ENCODE results near the gene ADAMTS18. TPM values are rescaled to one million over a fixed set of nuclear protein-coding genes. Genes with fewer than 3 reads are reported as not detected.

ADAMTS18 gene
- total and polyA plus RNA-seq, 9 of the 15 experiments (the other 6 are each of a cell fraction or from before 2014, with no cell fraction given): not detected

DNA sequence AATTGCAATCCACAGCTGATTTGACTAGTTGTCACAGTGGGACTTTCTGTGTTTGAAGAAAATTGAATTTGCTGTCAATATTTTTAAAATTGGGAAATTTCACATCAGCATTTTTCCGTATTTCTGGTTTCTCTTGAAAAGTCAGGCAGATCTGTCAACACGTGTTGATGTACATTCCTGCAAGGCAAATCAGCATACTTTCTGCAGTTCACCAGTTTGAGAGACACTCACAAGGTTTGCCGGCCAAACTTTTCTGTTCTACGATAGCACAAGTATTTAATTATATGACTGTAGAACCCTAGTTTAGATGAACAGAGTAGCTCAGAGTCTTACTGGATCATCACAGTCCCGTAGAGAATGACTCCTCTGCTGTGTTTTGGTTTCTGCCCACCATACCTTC is 102.0 kb downstream of the ADAMTS18 start:
- ChIA-PET CTCF (ENCODE audit: low intra/inter-chr PET ratio) (no interaction called here), POLR2A (no interaction called here)
- Histone ChIP-seq H3K4me2 (ENCODE audit: insufficient read depth, low read length) (no peak overlapping the region), H3K9me1 (ENCODE audit: control insufficient read depth, insufficient read depth, low read length) (no peaks in the 10 kb centered on the region), H3K9me3 (replicated peaks; ENCODE audit: control insufficient read depth, insufficient read depth, low read depth, low read length) (no peaks in the 10 kb centered on the region), H3K27ac (ENCODE audit: extremely low read depth, low read depth, low read length) (no peak overlapping the region), H3K9ac (ENCODE audit: insufficient read depth in 1 of 2, low read depth in 2 of 2, low read length in 2 of 2) (no peak overlapping the region), H3K36me3 (ENCODE audit: control insufficient read depth, insufficient read depth, low read length) (no peaks in the 10 kb centered on the region), H4K20me1 (replicated peaks; ENCODE audit: control insufficient read depth, insufficient read depth, low read length) (no peaks in the 10 kb centered on the region), H3K4me3 (no peak overlapping the region), H3K27me3 (ENCODE audit: control insufficient read depth in 2 of 2, insufficient read depth in 2 of 2, low read length in 2 of 2) (no peaks in the 10 kb centered on the region), H3K79me2 (ENCODE audit: control insufficient read depth, insufficient read depth, low read length) (no peaks in the 10 kb centered on the region), H3K4me1 (replicated peaks in 1 of 2; ENCODE audit: control insufficient read depth in 2 of 2, insufficient read depth in 2 of 2, low read length in 2 of 2) (no peaks in the 10 kb centered on the region), H2AFZ (ENCODE audit: low read depth, low read length) (no peak overlapping the region)
- in situ Hi-C loops (cut with MboI): no loop called here
- FAIRE-seq (no peak), ATAC-seq (no peak), DNase-seq (ENCODE audit: extremely low read depth in 1 of 4, low spot score in 3 of 4) (no peak)
- no TSS peak for BruUV-seq (replicated peaks)
- no peak for TF ChIP-seq SIX5 (IDR thresholded peaks at IDR 0.05; ENCODE audit: borderline replicate concordance in 1 of 2, insufficient read depth in 1 of 2, low read depth in 1 of 2, low read length in 2 of 2)
- TF ChIP-seq, protein P1, sequence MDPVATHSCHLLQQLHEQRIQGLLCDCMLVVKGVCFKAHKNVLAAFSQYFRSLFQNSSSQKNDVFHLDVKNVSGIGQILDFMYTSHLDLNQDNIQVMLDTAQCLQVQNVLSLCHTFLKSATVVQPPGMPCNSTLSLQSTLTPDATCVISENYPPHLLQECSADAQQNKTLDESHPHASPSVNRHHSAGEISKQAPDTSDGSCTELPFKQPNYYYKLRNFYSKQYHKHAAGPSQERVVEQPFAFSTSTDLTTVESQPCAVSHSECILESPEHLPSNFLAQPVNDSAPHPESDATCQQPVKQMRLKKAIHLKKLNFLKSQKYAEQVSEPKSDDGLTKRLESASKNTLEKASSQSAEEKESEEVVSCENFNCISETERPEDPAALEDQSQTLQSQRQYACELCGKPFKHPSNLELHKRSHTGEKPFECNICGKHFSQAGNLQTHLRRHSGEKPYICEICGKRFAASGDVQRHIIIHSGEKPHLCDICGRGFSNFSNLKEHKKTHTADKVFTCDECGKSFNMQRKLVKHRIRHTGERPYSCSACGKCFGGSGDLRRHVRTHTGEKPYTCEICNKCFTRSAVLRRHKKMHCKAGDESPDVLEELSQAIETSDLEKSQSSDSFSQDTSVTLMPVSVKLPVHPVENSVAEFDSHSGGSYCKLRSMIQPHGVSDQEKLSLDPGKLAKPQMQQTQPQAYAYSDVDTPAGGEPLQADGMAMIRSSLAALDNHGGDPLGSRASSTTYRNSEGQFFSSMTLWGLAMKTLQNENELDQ (CRISPR knock-in tag; IDR thresholded peaks at IDR 0.05; ENCODE audit: borderline replicate concordance): no peak
- TF ChIP-seq, protein P2, sequence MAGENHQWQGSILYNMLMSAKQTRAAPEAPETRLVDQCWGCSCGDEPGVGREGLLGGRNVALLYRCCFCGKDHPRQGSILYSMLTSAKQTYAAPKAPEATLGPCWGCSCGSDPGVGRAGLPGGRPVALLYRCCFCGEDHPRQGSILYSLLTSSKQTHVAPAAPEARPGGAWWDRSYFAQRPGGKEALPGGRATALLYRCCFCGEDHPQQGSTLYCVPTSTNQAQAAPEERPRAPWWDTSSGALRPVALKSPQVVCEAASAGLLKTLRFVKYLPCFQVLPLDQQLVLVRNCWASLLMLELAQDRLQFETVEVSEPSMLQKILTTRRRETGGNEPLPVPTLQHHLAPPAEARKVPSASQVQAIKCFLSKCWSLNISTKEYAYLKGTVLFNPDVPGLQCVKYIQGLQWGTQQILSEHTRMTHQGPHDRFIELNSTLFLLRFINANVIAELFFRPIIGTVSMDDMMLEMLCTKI (IDR thresholded peaks at IDR 0.05; ENCODE audit: partially characterized antibody): no peak
- TF ChIP-seq ZC3H4 (CRISPR knock-in tag; IDR thresholded peaks at IDR 0.05; ENCODE audit: borderline replicate concordance): no peak
- TF ChIP-seq, protein P3, sequence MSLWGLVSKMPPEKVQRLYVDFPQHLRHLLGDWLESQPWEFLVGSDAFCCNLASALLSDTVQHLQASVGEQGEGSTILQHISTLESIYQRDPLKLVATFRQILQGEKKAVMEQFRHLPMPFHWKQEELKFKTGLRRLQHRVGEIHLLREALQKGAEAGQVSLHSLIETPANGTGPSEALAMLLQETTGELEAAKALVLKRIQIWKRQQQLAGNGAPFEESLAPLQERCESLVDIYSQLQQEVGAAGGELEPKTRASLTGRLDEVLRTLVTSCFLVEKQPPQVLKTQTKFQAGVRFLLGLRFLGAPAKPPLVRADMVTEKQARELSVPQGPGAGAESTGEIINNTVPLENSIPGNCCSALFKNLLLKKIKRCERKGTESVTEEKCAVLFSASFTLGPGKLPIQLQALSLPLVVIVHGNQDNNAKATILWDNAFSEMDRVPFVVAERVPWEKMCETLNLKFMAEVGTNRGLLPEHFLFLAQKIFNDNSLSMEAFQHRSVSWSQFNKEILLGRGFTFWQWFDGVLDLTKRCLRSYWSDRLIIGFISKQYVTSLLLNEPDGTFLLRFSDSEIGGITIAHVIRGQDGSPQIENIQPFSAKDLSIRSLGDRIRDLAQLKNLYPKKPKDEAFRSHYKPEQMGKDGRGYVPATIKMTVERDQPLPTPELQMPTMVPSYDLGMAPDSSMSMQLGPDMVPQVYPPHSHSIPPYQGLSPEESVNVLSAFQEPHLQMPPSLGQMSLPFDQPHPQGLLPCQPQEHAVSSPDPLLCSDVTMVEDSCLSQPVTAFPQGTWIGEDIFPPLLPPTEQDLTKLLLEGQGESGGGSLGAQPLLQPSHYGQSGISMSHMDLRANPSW (CRISPR knock-in tag; IDR thresholded peaks at IDR 0.05): no peak
- TF ChIP-seq MIER1 (IDR thresholded peaks at IDR 0.05; ENCODE audit: low read depth): no peak
- TF ChIP-seq, protein P4, sequence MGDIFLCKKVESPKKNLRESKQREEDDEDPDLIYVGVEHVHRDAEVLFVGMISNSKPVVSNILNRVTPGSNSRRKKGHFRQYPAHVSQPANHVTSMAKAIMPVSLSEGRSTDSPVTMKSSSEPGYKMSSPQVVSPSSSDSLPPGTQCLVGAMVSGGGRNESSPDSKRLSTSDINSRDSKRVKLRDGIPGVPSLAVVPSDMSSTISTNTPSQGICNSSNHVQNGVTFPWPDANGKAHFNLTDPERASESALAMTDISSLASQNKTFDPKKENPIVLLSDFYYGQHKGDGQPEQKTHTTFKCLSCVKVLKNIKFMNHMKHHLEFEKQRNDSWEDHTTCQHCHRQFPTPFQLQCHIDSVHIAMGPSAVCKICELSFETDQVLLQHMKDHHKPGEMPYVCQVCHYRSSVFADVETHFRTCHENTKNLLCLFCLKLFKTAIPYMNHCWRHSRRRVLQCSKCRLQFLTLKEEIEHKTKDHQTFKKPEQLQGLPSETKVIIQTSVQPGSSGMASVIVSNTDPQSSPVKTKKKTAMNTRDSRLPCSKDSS (IDR thresholded peaks at IDR 0.05; ENCODE audit: low read depth, partially characterized antibody): no peak
- no peak for TF ChIP-seq NCOA2 (IDR thresholded peaks at IDR 0.05; ENCODE audit: partially characterized antibody in 2 of 2)
- TF ChIP-seq, protein P5, sequence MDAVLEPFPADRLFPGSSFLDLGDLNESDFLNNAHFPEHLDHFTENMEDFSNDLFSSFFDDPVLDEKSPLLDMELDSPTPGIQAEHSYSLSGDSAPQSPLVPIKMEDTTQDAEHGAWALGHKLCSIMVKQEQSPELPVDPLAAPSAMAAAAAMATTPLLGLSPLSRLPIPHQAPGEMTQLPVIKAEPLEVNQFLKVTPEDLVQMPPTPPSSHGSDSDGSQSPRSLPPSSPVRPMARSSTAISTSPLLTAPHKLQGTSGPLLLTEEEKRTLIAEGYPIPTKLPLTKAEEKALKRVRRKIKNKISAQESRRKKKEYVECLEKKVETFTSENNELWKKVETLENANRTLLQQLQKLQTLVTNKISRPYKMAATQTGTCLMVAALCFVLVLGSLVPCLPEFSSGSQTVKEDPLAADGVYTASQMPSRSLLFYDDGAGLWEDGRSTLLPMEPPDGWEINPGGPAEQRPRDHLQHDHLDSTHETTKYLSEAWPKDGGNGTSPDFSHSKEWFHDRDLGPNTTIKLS (IDR thresholded peaks at IDR 0.05; ENCODE audit: borderline replicate concordance, low read depth): no peak
- no peak for TF ChIP-seq KLF6 (CRISPR knock-in tag; IDR thresholded peaks at IDR 0.05; ENCODE audit: borderline replicate concordance)
- 0% methylated on average over 5 of the region's 5 CpGs for WGBS (ENCODE audit: insufficient coverage, low coverage, missing lambda C conversion rate)
- intact Hi-C loops (cut with micrococcal nuclease): no loop called here
